Ascending aorta (tissue), 2 donors: ENCODE data around the gene ANKRD40. TPM values are rescaled to one million over a fixed set of nuclear protein-coding genes. Genes with fewer than 3 reads are reported as not detected.
A peak's percentile ranks its signal among the peaks of the same experiment; 100 is the strongest.

Experiments
- DNase-seq, 2 donors: peaks; one replicate each; pipeline ENCODE4 v3.0.0-alpha.2; 2019; ENCODE audit warnings: low spot score in 2 of 2
- H3K27ac ChIP-seq, 2 donors: fragments of 200-600 bp; sonication (generic); one replicate each; pipeline ENCODE4 v1.5.1; 2016 to 2017; ENCODE audit warnings: mild to moderate bottlenecking in 1 of 2
- H3K27me3 ChIP-seq: fragments of 200-600 bp; sonication (generic); one replicate; pipeline ENCODE4 v1.5.1; 2017
- H3K36me3 ChIP-seq, 2 donors: fragments of 200-600 bp; sonication (generic); one replicate each; pipeline ENCODE4 v1.5.1; 2016
- H3K4me1 ChIP-seq, 2 donors: fragments of 200-600 bp; sonication (generic); one replicate each; pipeline ENCODE4 v1.5.1; 2016 to 2017; ENCODE audit warnings: mild to moderate bottlenecking in 1 of 2
- H3K4me3 ChIP-seq, 2 donors: fragments of 200-600 bp; sonication (generic); one replicate each; pipeline ENCODE4 v1.5.1; 2016 to 2017; ENCODE audit warnings: mild to moderate bottlenecking in 1 of 2
- H3K9me3 ChIP-seq, 2 donors: fragments of 200-600 bp; sonication (generic); one replicate each; pipeline ENCODE4 v1.5.1; 2016
- intact Hi-C: fragments of 100-400 bp; cut with DNase I; formaldehyde crosslinking; loops from one replicate; pipeline ENCODE4 v1.15.1; 2023
- total RNA-seq: library from RNA; depleted of rRNA; stranded (reverse); fragments of >200 nt; gene quantifications from one replicate; pipeline ENCODE4 v1.1.0, GENCODE V29; 2016
- TF ChIP-seq, protein P1 (sequence below), 3 experiments: fragments of 200-600 bp in 2 of 3; fragments of 450-650 bp in 1 of 3; sonication (generic) in 2 of 3; IDR thresholded peaks; one replicate each; pipeline ENCODE4 v1.5.1; 2016 to 2019; ENCODE audit warnings: antibody characterized with exemption in 3 of 3, mild to moderate bottlenecking in 1 of 3, moderate library complexity in 1 of 3

Gene ANKRD40
- total RNA-seq, 1 donor from 2014 or later = 35.4 TPM

DNA sequence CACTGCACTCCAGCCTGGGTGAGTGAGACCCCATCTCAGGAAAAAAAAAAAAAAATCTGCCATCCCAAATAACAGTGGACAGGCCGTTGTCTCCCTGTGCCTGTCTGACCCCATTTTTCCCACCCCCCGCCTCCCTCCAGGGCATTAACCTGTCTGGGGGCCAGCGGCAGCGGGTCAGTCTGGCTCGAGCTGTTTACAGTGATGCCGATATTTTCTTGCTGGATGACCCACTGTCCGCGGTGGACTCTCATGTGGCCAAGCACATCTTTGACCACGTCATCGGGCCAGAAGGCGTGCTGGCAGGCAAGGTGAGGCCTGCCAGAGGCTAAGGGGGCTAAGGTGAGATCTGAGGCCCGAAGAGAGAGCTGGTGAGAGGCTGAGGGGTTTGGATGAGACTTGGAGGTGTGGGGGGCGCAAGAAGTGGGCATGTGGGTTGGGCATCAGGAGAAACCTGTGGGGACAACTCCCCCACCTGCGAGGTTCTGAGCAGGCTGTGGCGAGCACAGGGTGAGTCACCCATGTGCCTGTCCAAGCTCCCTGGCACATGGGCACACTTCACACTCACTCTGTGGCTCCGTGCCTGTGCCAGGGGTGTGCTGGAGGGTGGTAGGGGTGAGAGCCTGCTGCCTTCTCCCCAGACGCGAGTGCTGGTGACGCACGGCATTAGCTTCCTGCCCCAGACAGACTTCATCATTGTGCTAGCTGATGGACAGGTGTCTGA is 34.7 kb downstream of the ANKRD40 start:
- intact Hi-C loops = no loop called here
- peak overlapping the region; percentile 51 to 66 for H3K27ac ChIP-seq
- DNase-seq = peak; percentile 54 to 90

DNA sequence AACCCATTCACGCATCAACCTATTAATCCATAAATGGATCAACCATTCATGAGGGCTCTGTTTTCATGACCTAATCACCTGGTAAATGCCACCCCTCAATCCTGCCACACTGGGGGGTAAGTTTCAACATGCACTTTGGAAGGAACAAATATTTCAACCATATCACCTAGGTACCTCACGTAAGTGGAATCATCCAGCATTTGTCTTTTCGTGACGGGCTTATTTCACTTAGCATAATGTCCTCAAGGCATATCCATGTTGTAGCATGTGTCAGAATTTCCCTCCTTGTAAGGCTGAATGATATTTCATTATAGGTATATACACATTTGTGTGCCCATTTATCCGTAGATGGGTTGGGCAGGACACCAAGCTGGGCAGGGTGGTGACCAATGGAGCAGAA is 35.6 kb downstream of the ANKRD40 start:
- Histone ChIP-seq H3K4me1 (peaks cover 2 to 7% of the 10 kb centered on the region in 2 donors), H3K4me3 (no peak overlapping the region), H3K27ac (no peak overlapping the region), H3K9me3 (no peaks in the 10 kb centered on the region), H3K27me3 (no peaks in the 10 kb centered on the region), H3K36me3 (peaks cover 0 to 3% of the 10 kb centered on the region in 2 donors)
- intact Hi-C loops = no loop called here
- TF ChIP-seq, protein P1, sequence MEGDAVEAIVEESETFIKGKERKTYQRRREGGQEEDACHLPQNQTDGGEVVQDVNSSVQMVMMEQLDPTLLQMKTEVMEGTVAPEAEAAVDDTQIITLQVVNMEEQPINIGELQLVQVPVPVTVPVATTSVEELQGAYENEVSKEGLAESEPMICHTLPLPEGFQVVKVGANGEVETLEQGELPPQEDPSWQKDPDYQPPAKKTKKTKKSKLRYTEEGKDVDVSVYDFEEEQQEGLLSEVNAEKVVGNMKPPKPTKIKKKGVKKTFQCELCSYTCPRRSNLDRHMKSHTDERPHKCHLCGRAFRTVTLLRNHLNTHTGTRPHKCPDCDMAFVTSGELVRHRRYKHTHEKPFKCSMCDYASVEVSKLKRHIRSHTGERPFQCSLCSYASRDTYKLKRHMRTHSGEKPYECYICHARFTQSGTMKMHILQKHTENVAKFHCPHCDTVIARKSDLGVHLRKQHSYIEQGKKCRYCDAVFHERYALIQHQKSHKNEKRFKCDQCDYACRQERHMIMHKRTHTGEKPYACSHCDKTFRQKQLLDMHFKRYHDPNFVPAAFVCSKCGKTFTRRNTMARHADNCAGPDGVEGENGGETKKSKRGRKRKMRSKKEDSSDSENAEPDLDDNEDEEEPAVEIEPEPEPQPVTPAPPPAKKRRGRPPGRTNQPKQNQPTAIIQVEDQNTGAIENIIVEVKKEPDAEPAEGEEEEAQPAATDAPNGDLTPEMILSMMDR (IDR thresholded peaks at IDR 0.05) = no peak
- no peak for DNase-seq

More for the DNA sequence above, 34.7 kb downstream of the ANKRD40 start:
- H3K27me3 ChIP-seq = no peaks in the 10 kb centered on the region
- H3K9me3 ChIP-seq = no peaks in the 10 kb centered on the region
- peaks cover 0 to 3% of the 10 kb centered on the region in 2 donors for H3K36me3 ChIP-seq
- no peak overlapping the region for H3K4me3 ChIP-seq
- TF ChIP-seq, protein P1 (IDR thresholded peaks at IDR 0.05) = no peak
- H3K4me1 ChIP-seq = peaks cover 2 to 7% of the 10 kb centered on the region in 2 donors

DNA sequence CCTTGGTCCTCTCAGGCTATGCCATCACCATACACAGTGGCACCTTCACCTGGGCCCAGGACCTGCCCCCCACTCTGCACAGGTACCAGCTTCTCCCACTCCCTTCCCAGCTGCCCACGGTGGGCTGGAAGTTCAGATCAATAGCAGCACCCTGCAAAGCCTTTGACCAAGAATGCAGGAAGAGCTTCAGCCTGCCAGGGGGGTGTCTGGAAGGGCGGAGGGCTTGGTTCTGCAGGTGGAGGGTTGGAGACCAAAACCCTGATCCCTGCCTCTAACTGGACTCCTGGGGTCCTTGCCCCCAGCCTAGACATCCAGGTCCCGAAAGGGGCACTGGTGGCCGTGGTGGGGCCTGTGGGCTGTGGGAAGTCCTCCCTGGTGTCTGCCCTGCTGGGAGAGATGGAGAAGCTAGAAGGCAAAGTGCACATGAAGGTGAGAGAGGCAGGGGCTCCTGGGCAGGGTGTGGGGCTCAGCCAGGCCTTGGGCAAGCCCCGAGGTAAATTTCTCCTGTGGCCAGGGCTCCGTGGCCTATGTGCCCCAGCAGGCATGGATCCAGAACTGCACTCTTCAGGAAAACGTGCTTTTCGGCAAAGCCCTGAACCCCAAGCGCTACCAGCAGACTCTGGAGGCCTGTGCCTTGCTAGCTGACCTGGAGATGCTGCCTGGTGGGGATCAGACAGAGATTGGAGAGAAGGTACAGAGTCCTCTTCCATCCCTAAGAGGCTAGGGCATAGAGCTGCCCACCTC is 38.7 kb downstream of the ANKRD40 start:
- no peak for DNase-seq

DNA sequence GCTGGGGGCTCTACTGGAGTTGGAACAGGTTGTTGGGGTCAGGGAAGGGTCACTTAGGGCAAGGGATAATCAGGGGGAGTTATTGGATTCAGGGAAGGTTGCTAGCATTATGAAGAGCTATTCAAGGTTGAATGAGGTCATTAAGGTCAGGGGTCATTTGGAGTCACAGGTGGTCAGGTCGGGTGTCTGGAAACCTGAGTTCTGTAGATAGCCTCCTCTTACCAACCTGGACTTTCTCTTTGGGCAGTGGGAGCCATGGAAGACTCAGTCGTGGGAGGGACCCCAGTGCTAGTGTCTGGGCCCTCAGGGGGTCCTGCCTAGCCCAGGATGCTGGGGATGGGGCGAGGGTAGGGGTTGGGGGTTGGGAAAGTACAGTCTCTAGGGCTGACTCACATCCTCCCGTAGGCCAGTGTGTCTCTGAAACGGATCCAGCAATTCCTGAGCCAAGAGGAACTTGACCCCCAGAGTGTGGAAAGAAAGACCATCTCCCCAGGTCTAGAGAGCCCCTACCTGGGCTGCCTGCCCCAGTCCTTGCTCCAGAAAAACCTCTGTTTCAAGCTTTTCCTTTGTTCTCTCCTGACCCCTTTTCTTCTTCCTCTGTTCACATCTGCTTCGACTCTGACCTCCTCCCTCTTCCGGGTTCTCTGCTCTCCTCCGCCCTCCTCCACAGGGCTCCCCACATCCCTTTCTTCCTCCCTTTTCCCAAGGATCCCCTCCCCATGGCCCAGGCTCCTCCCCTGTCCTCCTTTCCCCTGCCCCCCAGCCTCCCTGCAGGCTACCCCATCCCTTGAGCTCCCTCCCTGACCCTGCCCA is 39.5 kb downstream of the ANKRD40 start:
- H3K4me1 ChIP-seq = peaks cover 2 to 3% of the 10 kb centered on the region in 2 donors
- peak overlapping the region in 1 of 2 donors; percentile 28 for H3K27ac ChIP-seq
- no peaks in the 10 kb centered on the region for H3K27me3 ChIP-seq
- H3K36me3 ChIP-seq = no peaks in the 10 kb centered on the region
- intact Hi-C loops = no loop called here
- no peak overlapping the region for H3K4me3 ChIP-seq
- TF ChIP-seq, protein P1 (IDR thresholded peaks at IDR 0.05) = no peak
- H3K9me3 ChIP-seq = no peaks in the 10 kb centered on the region
- DNase-seq = no peak

More for the DNA sequence above, 38.7 kb downstream of the ANKRD40 start:
- no peaks in the 10 kb centered on the region for H3K9me3 ChIP-seq
- peaks cover 2 to 7% of the 10 kb centered on the region in 2 donors for H3K4me1 ChIP-seq
- peak overlapping the region in 1 of 2 donors; percentile 28 for H3K27ac ChIP-seq
- no peaks in the 10 kb centered on the region for H3K27me3 ChIP-seq
- TF ChIP-seq, protein P1 (IDR thresholded peaks at IDR 0.05) = no peak
- H3K4me3 ChIP-seq = no peak overlapping the region
- H3K36me3 ChIP-seq = no peaks in the 10 kb centered on the region
- intact Hi-C loops = no loop called here

DNA sequence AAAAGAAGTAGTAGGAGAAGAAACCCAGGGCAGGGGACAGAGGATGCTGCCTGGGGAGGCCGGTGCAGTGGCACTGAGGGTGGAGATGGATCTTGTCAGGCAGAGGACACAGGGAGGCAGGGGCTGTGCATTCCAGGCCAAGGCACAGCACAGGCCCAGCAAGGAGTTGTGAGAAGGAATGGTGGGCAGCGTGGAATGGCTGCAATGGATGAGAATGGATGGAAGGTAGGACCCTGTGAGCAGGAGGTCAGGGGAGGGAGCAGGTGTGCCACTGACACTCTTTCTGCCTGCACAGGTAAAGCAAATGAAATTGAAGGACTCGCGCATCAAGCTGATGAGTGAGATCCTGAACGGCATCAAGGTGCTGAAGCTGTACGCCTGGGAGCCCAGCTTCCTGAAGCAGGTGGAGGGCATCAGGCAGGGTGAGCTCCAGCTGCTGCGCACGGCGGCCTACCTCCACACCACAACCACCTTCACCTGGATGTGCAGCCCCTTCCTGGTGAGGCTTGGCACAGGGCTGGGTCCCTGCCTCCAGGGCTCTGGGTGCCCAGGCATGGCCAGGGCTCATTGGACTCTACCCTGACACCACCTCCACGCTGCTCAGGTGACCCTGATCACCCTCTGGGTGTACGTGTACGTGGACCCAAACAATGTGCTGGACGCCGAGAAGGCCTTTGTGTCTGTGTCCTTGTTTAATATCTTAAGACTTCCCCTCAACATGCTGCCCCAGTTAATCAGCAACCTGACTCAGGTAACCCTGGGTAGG is 40.3 kb downstream of the ANKRD40 start:
- Histone ChIP-seq H3K4me1 (no peaks in the 10 kb centered on the region), H3K27ac (no peak overlapping the region), H3K36me3 (no peaks in the 10 kb centered on the region), H3K4me3 (no peak overlapping the region), H3K27me3 (no peaks in the 10 kb centered on the region), H3K9me3 (no peaks in the 10 kb centered on the region)
- intact Hi-C loops = no loop called here
- no peak for DNase-seq
- TF ChIP-seq, protein P1 (IDR thresholded peaks at IDR 0.05) = no peak
